ENCODE measurements around the gene HPSE2. TPM values are rescaled to one million over a fixed set of nuclear protein-coding genes. Genes with fewer than 3 reads are reported as not detected.

The HPSE2 gene
- total and polyA plus RNA-seq, 2 of the 8 experiments (the other 6 are each of a cell fraction or from before 2014, with no cell fraction given), result 0.41 to 0.58 TPM

DNA sequence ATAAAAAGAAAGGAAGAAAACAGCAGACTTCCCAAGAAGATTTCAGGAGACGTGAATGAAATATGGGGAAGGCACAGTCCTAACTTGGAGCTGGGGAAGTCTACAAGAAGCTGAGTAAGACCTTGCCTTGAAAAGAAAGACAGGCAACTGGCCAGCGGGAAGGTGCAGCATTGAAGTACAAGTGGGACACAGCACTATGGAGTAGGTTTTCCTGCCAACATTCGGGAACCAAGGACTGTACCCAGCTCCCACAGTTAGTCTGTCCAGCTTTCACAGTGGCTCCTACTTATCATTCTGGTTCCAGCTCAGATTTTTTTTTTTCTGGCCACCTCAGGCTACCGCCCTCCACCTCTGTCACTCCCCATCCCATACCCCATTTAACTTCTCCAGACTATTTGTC is 798.9 kb downstream of the HPSE2 start (continued):
- TF ChIP-seq, protein P1, sequence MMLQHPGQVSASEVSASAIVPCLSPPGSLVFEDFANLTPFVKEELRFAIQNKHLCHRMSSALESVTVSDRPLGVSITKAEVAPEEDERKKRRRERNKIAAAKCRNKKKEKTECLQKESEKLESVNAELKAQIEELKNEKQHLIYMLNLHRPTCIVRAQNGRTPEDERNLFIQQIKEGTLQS (IDR thresholded peaks at IDR 0.05; ENCODE audit: insufficient read depth, low read depth, low read length), result no peak

Data from H1 (cell line).